GM12878 (cell line): ENCODE measurements around the gene TNIP2.

Experiments used
- EZH2 ChIP-seq: IDR thresholded peaks from 2 replicates; pipeline ENCODE4 v1.6.1; 2012; ENCODE audit warnings: low read depth, mild to moderate bottlenecking, control low read depth, inconsistent platforms, low read length, borderline replicate concordance; ENCODE audit not compliant: control insufficient read depth
- POLR2AphosphoS5 ChIP-seq: IDR thresholded peaks from 2 replicates; pipeline ENCODE4 v1.6.1; 2011; ENCODE audit warnings: mild to moderate bottlenecking, low read length, inconsistent platforms
- SIN3A ChIP-seq: IDR thresholded peaks from 2 replicates; pipeline ENCODE4 v1.6.1; 2012; ENCODE audit warnings: low read depth, low read length, improper control_type of control experiment
- TCF12 ChIP-seq: IDR thresholded peaks from 2 replicates; pipeline ENCODE4 v1.6.1; 2011; ENCODE audit warnings: low read depth, mild to moderate bottlenecking, low read length
- TF ChIP-seq, protein P1 (sequence below), 3 experiments: IDR thresholded peaks in 2 of 3; conservative IDR thresholded peaks in 1 of 3; 2 replicates each; pipeline ENCODE4 v1.5.1; 2011; ENCODE audit warnings: low read depth in 3 of 3, low read length in 3 of 3, mild to moderate bottlenecking in 3 of 3, control low read depth in 2 of 3, moderate library complexity in 2 of 3, inconsistent platforms in 1 of 3, mixed read lengths in 1 of 3; ENCODE audit not compliant: control insufficient read depth in 2 of 3, insufficient read depth in 1 of 3; ENCODE audit errors: extremely low read depth in 1 of 3
- TF ChIP-seq, protein P2 (sequence below): IDR thresholded peaks from 2 replicates; pipeline ENCODE4 v1.6.1; 2012; ENCODE audit warnings: low read depth, low read length, improper control_type of control experiment

DNA sequence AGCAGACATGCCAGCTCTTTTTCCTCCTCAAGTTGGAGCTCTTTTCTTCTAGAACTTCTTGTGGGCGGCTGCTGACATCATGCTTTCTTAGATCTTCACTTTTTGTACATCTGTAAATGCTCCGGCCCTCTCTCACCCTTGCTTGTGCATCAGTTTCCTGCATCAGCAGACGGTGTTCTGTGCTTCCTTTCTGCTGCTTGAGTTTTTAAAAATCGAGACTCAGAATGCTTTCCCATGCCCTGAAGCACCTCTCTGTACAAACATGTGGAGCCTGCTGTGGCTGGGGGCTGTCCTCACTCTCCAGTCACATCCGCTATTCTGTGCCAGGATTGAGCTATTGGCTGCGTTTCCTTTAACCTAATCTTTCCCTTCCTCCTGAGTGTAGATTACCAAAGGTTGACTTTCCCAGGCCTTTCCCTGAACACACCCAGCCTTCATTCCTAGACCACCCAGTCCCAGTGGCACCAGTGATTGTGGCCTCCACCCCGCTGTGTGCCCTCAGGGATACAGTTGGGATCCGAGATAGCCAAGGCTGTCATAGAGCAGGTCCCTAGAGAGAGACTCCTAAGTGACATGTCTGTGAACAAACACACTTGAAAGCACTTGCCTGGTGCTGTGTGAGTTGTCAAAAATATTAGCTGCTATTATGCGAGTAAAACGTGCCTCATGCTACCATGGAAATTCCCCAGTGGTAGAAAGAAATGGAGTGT lies 41.9 kb downstream of the TNIP2 start:
- TF ChIP-seq TCF12 = no peak
- no peak; the same call in 1 of the 2 replicates for TF ChIP-seq POLR2AphosphoS5
- TF ChIP-seq, protein P1, sequence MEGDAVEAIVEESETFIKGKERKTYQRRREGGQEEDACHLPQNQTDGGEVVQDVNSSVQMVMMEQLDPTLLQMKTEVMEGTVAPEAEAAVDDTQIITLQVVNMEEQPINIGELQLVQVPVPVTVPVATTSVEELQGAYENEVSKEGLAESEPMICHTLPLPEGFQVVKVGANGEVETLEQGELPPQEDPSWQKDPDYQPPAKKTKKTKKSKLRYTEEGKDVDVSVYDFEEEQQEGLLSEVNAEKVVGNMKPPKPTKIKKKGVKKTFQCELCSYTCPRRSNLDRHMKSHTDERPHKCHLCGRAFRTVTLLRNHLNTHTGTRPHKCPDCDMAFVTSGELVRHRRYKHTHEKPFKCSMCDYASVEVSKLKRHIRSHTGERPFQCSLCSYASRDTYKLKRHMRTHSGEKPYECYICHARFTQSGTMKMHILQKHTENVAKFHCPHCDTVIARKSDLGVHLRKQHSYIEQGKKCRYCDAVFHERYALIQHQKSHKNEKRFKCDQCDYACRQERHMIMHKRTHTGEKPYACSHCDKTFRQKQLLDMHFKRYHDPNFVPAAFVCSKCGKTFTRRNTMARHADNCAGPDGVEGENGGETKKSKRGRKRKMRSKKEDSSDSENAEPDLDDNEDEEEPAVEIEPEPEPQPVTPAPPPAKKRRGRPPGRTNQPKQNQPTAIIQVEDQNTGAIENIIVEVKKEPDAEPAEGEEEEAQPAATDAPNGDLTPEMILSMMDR (IDR thresholded peaks at IDR 0.05 in 2 of 3, conservative IDR thresholded peaks at IDR 0.05 in 1 of 3; ENCODE audit: control insufficient read depth in 2 of 3, extremely low read depth in 1 of 3, insufficient read depth in 1 of 3, low read depth in 3 of 3, low read length in 3 of 3) = no peak
- TF ChIP-seq EZH2 = no peak
- TF ChIP-seq, protein P2, sequence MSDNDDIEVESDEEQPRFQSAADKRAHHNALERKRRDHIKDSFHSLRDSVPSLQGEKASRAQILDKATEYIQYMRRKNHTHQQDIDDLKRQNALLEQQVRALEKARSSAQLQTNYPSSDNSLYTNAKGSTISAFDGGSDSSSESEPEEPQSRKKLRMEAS = no peak
- TF ChIP-seq SIN3A = no peak
